HEK293 (cell line): ENCODE results near the gene NRIP1.

Source experiments
- CTCF ChIA-PET: fragments of 350-600 bp; formaldehyde crosslinking; extraction: SDS; loops from one replicate; lab custom pipeline; 2021; ENCODE audit warnings: antibody characterized with exemption; lab: Yijun Ruan, JAX
- POLR2A ChIA-PET: fragments of 300-600 bp; formaldehyde crosslinking; extraction: SDS; loops from one replicate; lab custom pipeline; 2020; ENCODE audit warnings: antibody characterized with exemption, inconsistent platforms; lab: Yijun Ruan, JAX
- H3K27ac ChIP-seq: fragments of 200-500 bp; sonication (Bioruptor generic); 2 replicates; pipeline ENCODE4 v1.5.1; 2014; ENCODE audit warnings: low read depth, low read length, control low read depth, inconsistent platforms; ENCODE audit errors: extremely low read depth
- H3K36me3 ChIP-seq, 2 experiments: fragments of 200-500 bp in 1 of 2; sonication (Bioruptor generic) in 1 of 2; 1 replicate in 1 of 2; 2 replicates in 1 of 2; pipeline ENCODE4 v1.5.1; 2014 to 2017; ENCODE audit warnings: inconsistent platforms in 2 of 2, low read length in 2 of 2; ENCODE audit not compliant: control insufficient read depth in 2 of 2, insufficient read depth in 1 of 2
- H3K4me1 ChIP-seq: fragments of 200-500 bp; sonication (Bioruptor generic); 2 replicates; pipeline ENCODE4 v1.5.1; 2014; ENCODE audit warnings: mild to moderate bottlenecking, low read length, inconsistent platforms; ENCODE audit not compliant: control insufficient read depth, insufficient read depth
- H3K4me3 ChIP-seq: 2 replicates; pipeline ENCODE4 v1.5.1; 2011; ENCODE audit warnings: low read depth, mild to moderate bottlenecking, control low read depth, low read length, moderate library complexity
- H3K9me3 ChIP-seq: fragments of 200-500 bp; sonication (Bioruptor generic); 2 replicates; pipeline ENCODE4 v1.5.1; 2014; ENCODE audit warnings: low read depth, low read length, inconsistent platforms; ENCODE audit not compliant: control insufficient read depth, insufficient read depth
- ATF2 ChIP-seq: fragments of 450-650 bp; formaldehyde crosslinking; IDR thresholded peaks from 2 replicates; pipeline ENCODE4 v1.5.1; 2016; ENCODE audit warnings: missing biosample characterization, missing genetic modification characterization, low read depth
- BCL11A ChIP-seq: fragments of 450-650 bp; formaldehyde crosslinking; IDR thresholded peaks from 2 replicates; pipeline ENCODE4 v1.5.1; 2016; ENCODE audit warnings: low read depth, missing biosample characterization, missing genetic modification characterization
- GFI1B ChIP-seq: fragments of 450-650 bp; formaldehyde crosslinking; IDR thresholded peaks from 2 replicates; pipeline ENCODE4 v1.5.1; 2016; ENCODE audit warnings: missing biosample characterization, missing genetic modification characterization
- HOXD13 ChIP-seq: sonication (generic); formaldehyde crosslinking; IDR thresholded peaks from 2 replicates; pipeline ENCODE4 v1.8.0; 2022; ENCODE audit warnings: missing genetic modification reagents, borderline replicate concordance
- PRDM1 ChIP-seq: fragments of 450-650 bp; formaldehyde crosslinking; IDR thresholded peaks from 2 replicates; pipeline ENCODE4; 2016; ENCODE audit warnings: missing biosample characterization, missing genetic modification characterization
- REPIN1 ChIP-seq: fragments of 450-650 bp; formaldehyde crosslinking; IDR thresholded peaks from 2 replicates; pipeline ENCODE4 v1.5.1; 2017; ENCODE audit warnings: missing biosample characterization, missing genetic modification characterization, low read depth
- SCRT1 ChIP-seq: fragments of 450-650 bp; formaldehyde crosslinking; IDR thresholded peaks from 2 replicates; pipeline ENCODE4 v1.5.1; 2016; ENCODE audit warnings: missing biosample characterization, missing genetic modification characterization, borderline replicate concordance
- SP7 ChIP-seq: fragments of 450-650 bp; formaldehyde crosslinking; IDR thresholded peaks from 2 replicates; pipeline ENCODE4 v1.5.1; 2016; ENCODE audit warnings: missing biosample characterization, missing genetic modification characterization
- ZBTB1 ChIP-seq: fragments of 450-650 bp; formaldehyde crosslinking; IDR thresholded peaks from 2 replicates; pipeline ENCODE4 v1.5.1; 2016; ENCODE audit warnings: missing biosample characterization, missing genetic modification characterization
- ZBTB48 ChIP-seq: fragments of 450-650 bp; formaldehyde crosslinking; IDR thresholded peaks from 2 replicates; pipeline ENCODE4 v1.5.1; 2016; ENCODE audit warnings: missing biosample characterization, missing genetic modification characterization
- ZNF10 ChIP-seq: fragments of 450-650 bp; formaldehyde crosslinking; IDR thresholded peaks from 2 replicates; pipeline ENCODE4 v1.5.1; 2017; ENCODE audit warnings: missing biosample characterization, missing genetic modification characterization
- ZNF121 ChIP-seq: fragments of 450-650 bp; formaldehyde crosslinking; IDR thresholded peaks from 2 replicates; pipeline ENCODE4 v1.5.1; 2016; ENCODE audit warnings: missing biosample characterization, missing genetic modification characterization
- ZNF302 ChIP-seq: fragments of 450-650 bp; formaldehyde crosslinking; IDR thresholded peaks from 2 replicates; pipeline ENCODE4 v1.5.1; 2016; ENCODE audit warnings: missing biosample characterization, missing genetic modification characterization, low read depth
- ZNF324 ChIP-seq: fragments of 450-650 bp; formaldehyde crosslinking; IDR thresholded peaks from 2 replicates; pipeline ENCODE4 v1.5.1; 2016; ENCODE audit warnings: missing biosample characterization, missing genetic modification characterization
- ZNF366 ChIP-seq: fragments of 450-650 bp; formaldehyde crosslinking; conservative IDR thresholded peaks from 2 replicates; pipeline ENCODE4 v1.5.1; 2016; ENCODE audit warnings: missing biosample characterization, missing genetic modification characterization
- ZNF37A ChIP-seq: fragments of 450-650 bp; IDR thresholded peaks from 2 replicates; pipeline ENCODE4 v1.5.1; 2018; ENCODE audit warnings: missing biosample characterization, missing genetic modification characterization
- ZNF473 ChIP-seq: fragments of 450-650 bp; formaldehyde crosslinking; IDR thresholded peaks from 2 replicates; pipeline ENCODE4 v1.5.1; 2017; ENCODE audit warnings: missing biosample characterization, missing genetic modification characterization
- ZNF561 ChIP-seq: fragments of 450-650 bp; IDR thresholded peaks from 2 replicates; pipeline ENCODE4 v1.5.1; 2018; ENCODE audit warnings: missing biosample characterization, missing genetic modification characterization, borderline replicate concordance
- ZNF660 ChIP-seq: fragments of 450-650 bp; IDR thresholded peaks from 2 replicates; pipeline ENCODE4 v1.5.1; 2018; ENCODE audit warnings: missing biosample characterization, mild to moderate bottlenecking, missing genetic modification characterization
- ZSCAN23 ChIP-seq: fragments of 450-650 bp; formaldehyde crosslinking; IDR thresholded peaks from 2 replicates; pipeline ENCODE4 v1.5.1; 2016; ENCODE audit warnings: missing biosample characterization, missing genetic modification characterization
- TF ChIP-seq, protein P1 (sequence below): fragments of 450-650 bp; formaldehyde crosslinking; IDR thresholded peaks from 2 replicates; pipeline ENCODE4 v1.5.1; 2016; ENCODE audit warnings: missing biosample characterization, missing genetic modification characterization
- TF ChIP-seq, protein P2 (sequence below): fragments of 450-650 bp; formaldehyde crosslinking; IDR thresholded peaks from 2 replicates; pipeline ENCODE4 v1.5.1; 2016; ENCODE audit warnings: missing biosample characterization, missing genetic modification characterization

Gene NRIP1

GRCh38 chr21:15063814-15064575 is 805 bp downstream of the NRIP1 start (continued):
- TF ChIP-seq HOXD13 (no peak), ZNF302 (tag by site-specific recombination) (no peak), REPIN1 (tag by site-specific recombination) (no peak), ZNF561 (tag by site-specific recombination) (no peak), ZBTB48 (tag by site-specific recombination) (no peak), ZBTB1 (tag by site-specific recombination) (no peak), ZSCAN23 (tag by site-specific recombination) (no peak), ZNF37A (no peak), ZNF473 (no peak), ZNF366 (no peak), ATF2 (tag by site-specific recombination) (no peak), ZNF121 (tag by site-specific recombination) (no peak)
- TF ChIP-seq, protein P1, sequence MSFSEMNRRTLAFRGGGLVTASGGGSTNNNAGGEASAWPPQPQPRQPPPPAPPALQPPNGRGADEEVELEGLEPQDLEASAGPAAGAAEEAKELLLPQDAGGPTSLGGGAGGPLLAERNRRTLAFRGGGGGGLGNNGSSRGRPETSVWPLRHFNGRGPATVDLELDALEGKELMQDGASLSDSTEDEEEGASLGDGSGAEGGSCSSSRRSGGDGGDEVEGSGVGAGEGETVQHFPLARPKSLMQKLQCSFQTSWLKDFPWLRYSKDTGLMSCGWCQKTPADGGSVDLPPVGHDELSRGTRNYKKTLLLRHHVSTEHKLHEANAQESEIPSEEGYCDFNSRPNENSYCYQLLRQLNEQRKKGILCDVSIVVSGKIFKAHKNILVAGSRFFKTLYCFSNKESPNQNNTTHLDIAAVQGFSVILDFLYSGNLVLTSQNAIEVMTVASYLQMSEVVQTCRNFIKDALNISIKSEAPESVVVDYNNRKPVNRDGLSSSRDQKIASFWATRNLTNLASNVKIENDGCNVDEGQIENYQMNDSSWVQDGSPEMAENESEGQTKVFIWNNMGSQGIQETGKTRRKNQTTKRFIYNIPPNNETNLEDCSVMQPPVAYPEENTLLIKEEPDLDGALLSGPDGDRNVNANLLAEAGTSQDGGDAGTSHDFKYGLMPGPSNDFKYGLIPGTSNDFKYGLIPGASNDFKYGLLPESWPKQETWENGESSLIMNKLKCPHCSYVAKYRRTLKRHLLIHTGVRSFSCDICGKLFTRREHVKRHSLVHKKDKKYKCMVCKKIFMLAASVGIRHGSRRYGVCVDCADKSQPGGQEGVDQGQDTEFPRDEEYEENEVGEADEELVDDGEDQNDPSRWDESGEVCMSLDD (tag by site-specific recombination): no peak
- TF ChIP-seq, protein P2, sequence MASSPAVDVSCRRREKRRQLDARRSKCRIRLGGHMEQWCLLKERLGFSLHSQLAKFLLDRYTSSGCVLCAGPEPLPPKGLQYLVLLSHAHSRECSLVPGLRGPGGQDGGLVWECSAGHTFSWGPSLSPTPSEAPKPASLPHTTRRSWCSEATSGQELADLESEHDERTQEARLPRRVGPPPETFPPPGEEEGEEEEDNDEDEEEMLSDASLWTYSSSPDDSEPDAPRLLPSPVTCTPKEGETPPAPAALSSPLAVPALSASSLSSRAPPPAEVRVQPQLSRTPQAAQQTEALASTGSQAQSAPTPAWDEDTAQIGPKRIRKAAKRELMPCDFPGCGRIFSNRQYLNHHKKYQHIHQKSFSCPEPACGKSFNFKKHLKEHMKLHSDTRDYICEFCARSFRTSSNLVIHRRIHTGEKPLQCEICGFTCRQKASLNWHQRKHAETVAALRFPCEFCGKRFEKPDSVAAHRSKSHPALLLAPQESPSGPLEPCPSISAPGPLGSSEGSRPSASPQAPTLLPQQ: no peak
- TF ChIP-seq, all 188 proteins: peak for 7

DNA sequence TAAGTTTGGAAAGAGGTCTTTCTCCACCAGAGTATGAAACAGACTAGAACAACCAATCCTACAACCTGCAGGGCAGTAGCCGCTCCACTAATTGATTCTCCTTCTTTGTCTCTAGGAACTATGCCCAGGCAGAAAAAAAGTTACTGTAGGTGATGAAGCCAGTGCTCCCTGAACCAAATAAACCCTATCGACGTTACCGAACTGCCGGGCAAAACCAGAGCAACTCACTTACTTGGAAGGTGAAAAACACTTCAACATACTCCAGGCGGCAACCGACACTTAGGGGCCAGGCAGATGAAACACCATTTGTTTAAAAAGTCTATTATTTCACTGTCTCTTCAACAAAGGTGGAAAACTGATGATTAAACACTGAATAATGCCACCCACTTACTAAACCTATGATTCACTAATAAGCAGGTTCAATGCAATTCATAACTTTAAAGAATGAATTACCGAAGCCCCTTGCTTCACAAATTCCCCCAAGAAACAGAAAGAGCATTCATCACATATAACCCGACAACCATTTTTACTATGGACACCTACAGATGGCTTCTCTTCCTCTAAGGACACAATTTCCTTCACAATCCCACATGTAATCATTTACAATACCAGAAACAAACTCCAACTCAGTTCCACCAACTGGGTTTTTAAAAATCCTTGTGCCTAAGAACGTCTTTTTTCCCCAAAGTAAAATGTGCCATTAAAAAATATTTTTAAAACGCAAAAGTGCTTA is 1.6 kb downstream of the NRIP1 start:
- Histone ChIP-seq H3K9me3 (no peaks in the 10 kb centered on the region), H3K4me3 (peak overlapping the region; percentile 77), H3K27ac (peak overlapping the region; percentile 96; the same call in 1 of the 2 replicates), H3K36me3 (no peaks in the 10 kb centered on the region), H3K4me1 (peaks cover 35% of the 10 kb centered on the region)
- CTCF ChIA-PET: no interaction called here
- TF ChIP-seq ZNF324 (tag by site-specific recombination) (no peak), SP7 (tag by site-specific recombination) (peak; percentile 75; the same call in 1 of the 2 replicates), ZNF660 (tag by site-specific recombination) (peak; percentile 11; the same call in 1 of the 2 replicates)
- POLR2A ChIA-PET: no interaction called here

DNA sequence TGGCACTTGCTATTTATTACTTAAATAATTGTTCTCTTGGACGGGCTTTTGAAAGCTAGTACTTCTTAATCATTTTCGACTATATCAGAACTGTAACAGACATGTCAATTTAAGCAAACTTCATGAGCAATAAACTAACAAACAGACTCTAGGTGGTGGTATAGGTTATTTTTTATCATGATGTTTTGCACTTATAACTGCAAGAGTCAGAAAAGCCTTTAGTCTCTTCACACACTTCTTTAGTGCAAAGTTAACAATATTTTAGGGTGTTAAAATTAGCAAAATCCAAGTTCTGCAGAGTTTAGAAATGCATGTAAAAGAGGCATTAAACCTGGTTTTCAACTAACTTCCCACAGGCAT is 2.2 kb downstream of the NRIP1 start:
- H3K4me1 ChIP-seq: peaks cover 41% of the 10 kb centered on the region
- POLR2A ChIA-PET: no interaction called here
- H3K9me3 ChIP-seq: no peaks in the 10 kb centered on the region
- no peaks in the 10 kb centered on the region for H3K36me3 ChIP-seq
- CTCF ChIA-PET: interaction anchor here (0.6 to 1.5 kb wide), 4 partner anchors 12 to 420 kb away, joined by 3 to 6 read pairs (median 3); no protein-coding TSS in a partner anchor
- H3K4me3 ChIP-seq: peak overlapping the region; percentile 77
- TF ChIP-seq BCL11A (tag by site-specific recombination): no peak
- TF ChIP-seq ZNF10 (tag by site-specific recombination): no peak
- TF ChIP-seq REPIN1 (tag by site-specific recombination): no peak
- no peak for TF ChIP-seq SCRT1 (tag by site-specific recombination)
- no peak for TF ChIP-seq GFI1B (tag by site-specific recombination)
- no peak for TF ChIP-seq PRDM1
- H3K27ac ChIP-seq: no peak overlapping the region
